A172 (cell line): ENCODE measurements around the gene CNTNAP3B. TPM values are rescaled to one million over a fixed set of nuclear protein-coding genes. Genes with fewer than 3 reads are reported as not detected.
"Not testable (repeated sequence)": the region's sequence is repeated elsewhere in the genome, so short reads cannot be mapped to it uniquely, and the experiment has no call there.

Experiments
- DNase-seq: peaks from one replicate; pipeline ENCODE4 v3.0.0-alpha.2; 2015; ENCODE audit warnings: low spot score
- total RNA-seq: library from RNA; depleted of rRNA; stranded (reverse); fragments of >200 nt; shearing (Covaris generic); gene quantifications from 2 replicates; pipeline ENCODE4 v1.2.3, GENCODE V29; 2014; rRNA removed

The CNTNAP3B gene
- total RNA-seq, result 2.3 and 4.0 TPM in 2 replicates

DNA sequence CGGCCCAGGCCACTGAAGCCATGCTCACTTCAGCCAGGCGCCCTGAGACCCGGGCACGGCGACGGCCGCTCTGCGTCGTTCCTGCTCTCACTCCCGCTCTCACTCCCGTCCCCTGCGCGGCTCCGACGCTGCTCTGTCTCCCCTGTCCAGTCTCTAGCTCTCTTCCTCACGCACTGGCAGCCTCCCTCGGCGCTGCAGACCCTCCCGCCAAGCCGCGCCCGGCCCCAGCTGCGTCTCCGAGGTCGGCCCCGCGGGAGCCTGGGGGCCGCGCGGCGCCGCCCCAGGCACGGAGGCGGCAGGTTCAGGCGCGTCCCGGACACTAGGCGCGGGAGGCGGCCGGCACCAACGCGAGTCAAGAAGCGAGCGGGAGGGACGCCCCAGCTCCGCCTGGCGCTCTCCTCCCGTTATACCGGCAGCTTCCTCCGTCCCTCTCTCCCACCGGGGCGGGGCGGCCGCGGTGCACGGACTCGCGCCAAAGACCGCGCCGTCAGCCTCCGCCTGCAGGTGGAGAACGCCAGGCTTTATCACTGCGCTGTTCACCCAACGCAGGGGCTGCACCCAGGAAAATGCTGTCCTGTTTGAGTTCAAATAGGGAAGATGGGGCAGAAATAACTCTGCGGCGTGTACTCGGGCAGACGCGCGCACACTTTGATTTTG lies at the start of gene CNTNAP3B:
Gene CNTNAP3B, minus strand, starts transcription at position 354 of the 657 bp plus-strand sequence. Its CDS starts 332 bp downstream, at position 22.
- not testable (repeated sequence) for DNase-seq

DNA sequence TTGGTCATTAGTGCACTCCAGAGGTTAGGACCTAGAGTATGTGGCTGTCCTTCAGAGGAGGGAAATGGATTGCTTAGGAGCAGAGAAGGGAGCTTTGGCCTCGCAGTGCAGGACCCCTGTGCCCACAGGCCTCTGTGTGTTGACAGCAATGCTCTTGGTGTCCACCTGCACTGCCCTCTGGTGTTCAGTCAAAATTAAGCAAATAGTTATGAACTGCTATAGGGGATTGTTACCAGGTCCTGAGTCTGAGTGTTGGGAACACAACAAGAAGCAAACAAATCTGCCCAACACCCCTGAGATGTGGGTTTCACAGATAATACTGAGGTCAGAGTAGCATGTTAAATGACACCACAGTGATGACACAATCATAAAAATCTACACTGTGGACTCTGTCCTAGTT lies 31.1 kb upstream of the CNTNAP3B start:
- DNase-seq, result not testable (repeated sequence)

DNA sequence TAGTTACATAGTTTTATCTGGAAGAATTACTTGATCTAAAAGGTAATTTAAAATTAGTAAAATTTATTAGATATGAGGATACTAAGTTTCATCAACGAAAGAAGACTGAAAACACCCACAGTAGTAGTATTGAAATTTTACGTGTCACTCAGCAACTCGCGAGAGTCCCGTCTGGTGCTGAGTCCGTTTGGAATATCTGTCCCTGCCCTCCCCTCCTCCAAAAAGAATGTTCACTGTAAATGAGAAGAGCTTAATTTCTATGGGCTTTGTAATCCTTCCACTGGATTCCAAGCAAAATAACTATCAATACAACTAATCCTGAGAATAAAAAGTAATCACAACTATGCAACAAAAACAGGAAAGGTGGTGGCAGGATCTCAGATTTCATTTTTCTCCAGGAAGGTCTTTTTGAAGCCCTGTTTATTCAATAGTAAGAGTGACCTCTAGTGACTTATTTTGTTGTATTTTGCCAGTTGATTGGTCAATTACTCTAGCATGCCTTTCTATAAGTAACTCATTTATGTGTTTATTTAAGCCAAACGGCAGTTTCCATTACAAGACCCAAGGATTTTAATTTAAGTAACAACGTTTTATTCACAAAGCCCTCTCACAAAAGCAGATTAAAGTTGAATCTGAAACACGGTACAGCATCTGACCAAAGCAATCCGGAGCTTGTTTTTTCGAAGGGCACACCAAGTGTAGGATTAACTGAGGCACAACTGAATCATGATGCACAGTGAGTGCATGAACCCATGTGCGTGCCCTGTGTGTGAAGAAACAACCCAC lies 2.0 kb downstream of the CNTNAP3B start:
- DNase-seq, result peak; percentile 10

DNA sequence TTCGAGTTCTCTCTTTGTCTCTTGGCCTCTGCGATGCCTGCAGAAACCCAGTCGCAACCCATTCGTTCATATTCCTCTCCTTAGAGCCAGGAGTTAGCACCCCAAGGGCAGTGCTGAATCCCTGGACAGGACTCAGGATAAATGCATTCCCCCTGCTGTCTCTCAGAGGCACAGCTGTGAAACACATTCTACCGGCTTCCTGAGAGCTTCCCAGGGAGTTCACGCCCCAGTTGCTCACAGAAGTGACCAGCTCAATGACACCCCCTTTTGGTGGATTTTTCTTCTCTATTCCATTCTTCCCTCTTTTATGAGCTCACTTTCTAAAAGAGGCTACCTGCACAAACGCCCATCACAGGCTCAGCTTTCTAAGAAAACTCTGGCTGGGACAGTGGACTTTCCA lies 8.2 kb downstream of the CNTNAP3B start:
- DNase-seq, result peak; percentile 7

DNA sequence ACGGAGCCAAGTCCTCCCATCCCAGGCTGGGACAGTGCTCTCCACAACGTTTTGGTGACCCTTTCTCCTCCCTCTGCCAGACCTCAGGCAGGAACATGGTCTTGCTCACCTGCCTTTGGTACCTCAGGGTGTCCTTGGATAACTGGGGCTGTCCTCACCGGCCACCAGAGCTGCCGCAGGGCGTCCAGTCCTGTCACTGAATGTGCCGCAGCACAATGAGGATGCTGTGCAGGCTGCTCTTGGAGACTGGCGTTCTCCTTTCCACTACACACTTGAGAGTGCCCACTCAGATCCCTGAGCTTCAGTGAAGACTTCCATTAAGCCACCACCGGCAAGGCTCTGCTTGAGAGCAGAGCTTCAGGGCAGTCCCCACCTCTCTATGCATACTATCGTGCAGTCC lies 33.3 kb downstream of the CNTNAP3B start:
- not testable (repeated sequence) for DNase-seq

DNA sequence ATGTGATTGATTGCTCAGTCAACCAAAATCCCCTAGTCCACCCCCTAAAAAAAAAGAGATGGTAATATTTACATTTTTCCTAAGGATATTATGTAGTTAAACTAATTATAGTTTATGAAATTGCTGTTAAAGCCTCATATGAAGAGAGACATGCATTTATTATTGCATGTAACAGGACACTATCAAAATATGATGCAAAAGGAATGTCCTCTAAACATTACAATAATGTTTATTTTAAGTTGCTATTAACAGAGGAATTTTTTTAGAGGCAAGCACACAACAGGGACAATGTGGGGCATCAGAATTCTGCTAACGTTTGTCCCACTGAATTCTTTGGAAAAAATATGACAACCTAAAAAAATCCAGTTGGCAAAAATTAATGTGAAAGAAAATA lies 44.7 kb downstream of the CNTNAP3B start:
- DNase-seq, result not testable (repeated sequence)

DNA sequence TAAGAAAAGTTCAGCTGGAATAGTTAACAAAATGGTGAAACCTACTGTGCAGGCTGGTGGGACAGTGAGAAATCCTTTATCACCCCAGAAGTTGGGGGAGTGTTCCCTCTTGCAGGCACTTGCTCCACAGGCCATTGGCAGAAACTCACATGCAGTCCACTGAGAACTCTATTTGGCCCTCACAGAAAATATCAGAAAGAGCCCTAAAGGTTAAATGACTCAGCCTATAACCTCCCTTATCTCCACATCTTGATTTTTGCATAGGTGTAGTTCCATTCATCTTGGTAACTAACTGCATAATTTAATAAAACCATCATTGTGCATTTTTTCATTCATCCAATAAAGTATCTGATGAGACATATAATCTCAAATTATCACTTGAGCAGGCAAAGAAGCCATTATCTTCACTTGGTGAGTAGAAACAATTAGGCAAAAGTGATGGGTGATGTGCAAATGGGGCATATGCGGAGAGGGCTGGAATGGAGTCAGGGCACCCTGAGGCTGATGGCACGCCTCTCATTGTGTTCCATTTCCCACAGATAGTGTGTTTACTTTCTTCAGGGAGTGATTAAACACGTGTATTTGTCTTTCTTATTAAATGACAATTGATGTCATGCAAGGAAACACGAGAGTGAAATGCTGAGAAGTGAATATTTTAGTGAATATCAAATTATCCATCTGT lies 45.2 kb downstream of the CNTNAP3B start:
- DNase-seq, result not testable (repeated sequence)

DNA sequence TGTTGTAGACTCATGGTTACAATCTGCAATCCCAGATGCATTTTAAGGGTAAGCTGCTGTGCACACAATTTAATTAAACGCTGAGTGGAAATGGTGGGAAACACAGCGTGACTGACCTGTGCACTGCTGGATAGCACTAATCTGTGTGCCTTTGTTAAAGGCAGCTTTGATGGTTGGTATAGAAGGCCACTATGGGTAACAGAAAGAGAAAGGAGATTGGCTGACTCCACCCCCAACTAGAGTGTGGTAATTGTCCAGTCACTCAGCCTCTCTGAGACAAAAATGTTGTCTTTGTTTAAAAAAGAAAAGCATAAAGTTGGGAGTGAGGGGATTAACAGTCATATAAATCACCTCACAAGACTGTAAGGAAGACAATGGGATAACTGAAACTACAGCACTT lies 48.9 kb downstream of the CNTNAP3B start:
- DNase-seq, result not testable (repeated sequence)

DNA sequence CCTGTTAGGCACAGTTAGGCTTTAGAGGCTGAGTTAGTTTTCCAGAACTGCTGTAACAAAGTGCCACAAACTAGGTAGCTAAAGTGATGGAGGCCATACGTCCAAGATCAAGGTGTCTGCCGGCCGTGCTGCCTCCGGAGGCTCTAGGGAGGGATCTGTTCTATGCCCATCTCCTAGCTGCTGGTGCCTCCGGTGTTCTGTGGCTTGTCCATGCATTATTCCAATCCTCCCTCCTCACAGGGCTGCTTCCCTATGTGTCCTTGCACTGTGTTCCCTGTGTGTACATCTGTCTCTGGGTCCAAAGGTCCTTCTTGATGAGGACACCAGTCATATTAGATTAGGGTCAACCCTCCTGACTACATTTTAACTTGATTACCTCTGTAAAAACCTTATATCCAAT lies 54.4 kb downstream of the CNTNAP3B start:
- DNase-seq, result not testable (repeated sequence)

DNA sequence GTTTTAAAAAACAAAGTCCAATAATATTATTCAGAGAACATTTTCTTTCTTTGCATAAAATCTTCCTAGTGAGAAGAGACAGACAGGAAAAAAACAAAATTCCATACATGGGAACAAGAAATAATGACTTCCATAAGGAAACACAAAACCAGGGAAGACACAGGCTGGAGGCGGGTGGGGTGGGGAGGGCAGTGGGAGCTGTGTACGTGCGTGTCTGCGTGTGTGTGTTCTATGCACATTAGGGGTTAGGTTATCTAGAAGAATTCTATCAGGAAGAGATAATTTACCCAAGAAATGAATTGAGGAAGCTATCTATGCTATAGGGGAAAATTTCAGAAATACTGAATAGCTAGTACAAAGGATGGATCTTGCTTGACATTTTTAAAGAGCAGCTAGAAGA lies 58.2 kb downstream of the CNTNAP3B start:
- not testable (repeated sequence) for DNase-seq

DNA sequence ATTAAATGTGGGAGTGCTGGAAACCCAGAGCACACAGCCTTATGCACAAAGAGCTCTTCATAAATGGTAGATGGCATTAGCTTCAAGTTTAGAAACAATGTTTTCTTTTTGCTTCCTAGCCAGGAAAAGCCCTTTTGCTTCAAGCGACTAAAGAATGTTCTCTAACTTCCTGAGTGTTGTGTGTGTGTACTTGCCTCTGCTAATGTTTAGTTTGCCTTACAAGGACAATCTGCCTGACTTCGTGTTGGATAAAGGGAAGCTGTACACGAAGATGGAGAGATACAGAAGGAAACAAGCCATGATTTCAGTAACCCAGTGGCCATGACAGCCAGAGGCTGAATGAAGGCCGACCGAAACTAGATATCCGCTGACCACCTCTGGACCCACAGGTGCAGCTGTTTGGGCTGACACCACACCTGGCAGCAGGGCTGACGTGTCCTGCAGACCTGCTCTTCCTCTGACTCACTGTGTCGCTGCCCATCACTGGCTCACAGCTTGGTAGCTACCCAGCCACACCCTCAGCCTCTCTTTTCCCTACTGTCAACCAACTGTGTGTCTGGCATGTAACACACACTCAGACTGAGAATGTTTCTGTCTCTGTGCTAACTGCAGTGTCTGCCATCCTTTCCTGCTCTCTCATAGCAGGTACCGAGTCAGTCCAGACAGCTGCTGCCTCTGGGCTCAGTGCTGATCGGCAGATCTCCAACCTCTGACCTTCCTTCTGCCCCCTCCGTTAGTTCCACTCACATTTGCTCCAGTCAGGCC lies 59.0 kb downstream of the CNTNAP3B start:
- not testable (repeated sequence) for DNase-seq

DNA sequence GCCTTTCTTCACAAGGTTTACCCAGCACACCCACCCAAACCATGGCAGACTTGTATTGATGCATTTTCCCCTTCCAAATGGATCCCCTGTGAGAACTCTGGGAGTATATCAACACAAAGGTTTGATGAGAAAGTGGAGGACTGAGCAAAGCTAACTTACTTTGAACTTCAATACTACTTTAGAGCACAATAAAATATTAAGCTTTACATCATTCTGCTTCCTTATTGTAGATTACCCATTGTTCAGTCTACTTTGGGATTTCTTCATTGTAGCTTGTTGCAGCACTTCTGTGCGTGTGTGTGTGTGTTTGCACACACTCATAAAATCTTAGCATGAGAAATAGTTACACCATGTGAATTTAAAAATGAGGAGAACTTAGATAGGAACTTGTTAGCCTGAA lies 75.4 kb downstream of the CNTNAP3B start:
- not testable (repeated sequence) for DNase-seq

DNA sequence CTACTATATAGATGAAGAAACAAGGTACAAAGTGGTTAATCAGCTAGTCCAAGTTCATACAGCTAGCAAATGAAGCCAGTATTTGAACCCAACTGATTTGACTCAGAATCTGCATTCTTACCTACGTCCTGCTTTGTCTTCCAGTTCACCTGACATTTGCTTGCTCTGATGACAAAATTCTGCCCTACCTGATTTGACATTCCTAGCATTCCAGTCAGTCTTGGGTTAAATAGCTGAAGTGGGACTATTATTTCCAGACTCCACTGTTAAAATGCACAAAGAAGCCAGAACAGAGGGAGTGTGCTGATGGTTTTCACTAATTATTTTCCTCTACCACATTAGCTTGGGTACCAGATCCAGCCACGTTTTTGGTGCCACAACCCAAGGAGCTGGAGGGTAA lies 78.5 kb downstream of the CNTNAP3B start:
- not testable (repeated sequence) for DNase-seq

DNA sequence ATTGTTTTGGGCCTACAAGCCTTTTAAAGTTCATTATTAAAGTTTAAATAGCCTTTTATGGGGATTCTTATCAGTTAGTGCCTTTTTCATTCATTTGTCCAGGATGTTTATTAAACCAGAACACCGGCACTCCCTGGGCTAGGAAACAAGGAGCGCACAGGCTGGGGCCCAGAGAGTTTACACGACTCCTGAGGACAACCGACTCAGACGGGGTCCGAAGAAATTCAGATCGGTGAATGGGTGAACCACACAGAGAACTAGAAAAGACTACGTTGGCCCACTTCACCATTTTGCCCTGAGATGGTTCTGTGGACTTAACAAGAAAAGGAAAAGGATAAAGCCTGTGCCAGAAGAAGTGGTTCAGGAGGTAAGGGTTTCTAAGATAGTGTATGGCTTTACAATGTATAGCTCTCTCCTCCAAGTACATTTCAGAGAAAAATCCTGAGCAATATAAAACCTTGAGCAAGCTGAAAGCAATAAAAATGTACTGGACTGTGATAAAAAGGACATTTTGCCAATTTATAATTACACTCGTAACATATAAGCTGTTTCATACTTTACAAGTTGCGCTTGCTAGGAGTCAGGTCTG lies 84.7 kb downstream of the CNTNAP3B start:
- DNase-seq, result not testable (repeated sequence)

DNA sequence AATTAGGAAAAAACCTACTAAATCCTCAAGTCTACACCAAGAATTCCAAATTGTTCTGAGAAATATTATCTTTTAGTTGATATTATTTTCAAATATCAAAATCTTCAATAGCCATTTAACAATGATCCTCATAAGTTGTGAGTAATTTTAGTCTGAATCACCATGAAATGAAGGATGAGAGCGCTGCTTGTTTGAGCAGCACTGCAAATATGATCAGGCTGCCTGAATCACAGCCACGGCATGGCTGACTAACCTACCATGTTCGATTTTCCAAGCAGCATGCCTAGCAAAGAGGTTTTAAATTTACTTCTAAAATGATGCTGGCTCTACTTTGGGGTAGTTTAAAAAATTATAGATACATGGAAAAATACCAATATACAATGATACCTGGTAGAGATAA lies 95.7 kb downstream of the CNTNAP3B start:
- DNase-seq, result not testable (repeated sequence)

DNA sequence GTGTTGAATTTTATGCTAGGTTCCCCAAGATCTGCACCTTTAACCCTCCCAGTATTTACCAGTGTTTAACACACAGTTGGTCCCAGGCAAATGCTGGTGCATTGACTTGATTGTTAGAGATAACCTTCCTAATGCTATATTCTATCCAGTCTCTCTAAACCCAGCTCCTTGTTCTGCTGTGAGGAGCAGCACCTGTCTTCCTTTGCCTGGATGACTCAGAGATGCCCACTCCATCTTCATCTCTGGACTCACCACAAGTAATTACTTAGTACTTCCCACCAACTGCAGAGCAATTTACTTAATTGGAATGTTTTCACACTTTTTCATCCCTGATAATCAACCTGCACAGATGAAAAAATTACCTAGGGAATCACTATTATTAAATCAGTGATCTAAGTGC lies 108.6 kb downstream of the CNTNAP3B start:
- not testable (repeated sequence) for DNase-seq

DNA sequence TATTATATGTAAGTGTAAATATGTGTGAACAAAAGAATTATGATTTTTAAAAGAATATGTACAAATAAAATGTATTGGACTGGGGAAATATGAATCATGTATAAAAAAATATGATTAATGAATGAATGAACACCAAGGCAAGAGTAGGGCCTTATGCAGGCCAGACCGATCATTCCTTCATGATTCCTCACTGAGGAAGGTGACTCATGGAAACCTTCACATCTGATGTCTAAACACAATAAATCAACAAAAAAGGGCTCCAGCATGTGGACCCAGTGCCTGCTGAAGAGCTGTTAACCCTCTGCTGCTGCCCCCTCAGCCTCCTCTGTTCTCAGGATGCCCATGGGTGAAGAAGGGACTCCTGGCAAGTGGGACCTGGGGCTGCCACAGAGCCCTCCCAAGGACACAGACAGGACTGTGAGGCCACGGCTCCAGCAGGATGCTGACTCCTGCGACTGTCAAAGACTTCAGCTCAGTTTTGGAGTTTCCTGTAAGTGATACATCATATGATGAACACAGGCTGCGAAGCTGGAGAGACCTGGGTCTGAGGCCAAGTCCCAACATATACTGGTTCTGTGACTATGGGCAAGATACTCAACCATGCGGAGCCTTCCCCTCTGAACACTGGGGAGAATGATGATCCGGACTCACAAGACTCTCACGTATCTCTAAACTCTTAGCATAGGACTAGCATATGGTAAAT lies 110.9 kb downstream of the CNTNAP3B start:
- DNase-seq, result peak; percentile 22

DNA sequence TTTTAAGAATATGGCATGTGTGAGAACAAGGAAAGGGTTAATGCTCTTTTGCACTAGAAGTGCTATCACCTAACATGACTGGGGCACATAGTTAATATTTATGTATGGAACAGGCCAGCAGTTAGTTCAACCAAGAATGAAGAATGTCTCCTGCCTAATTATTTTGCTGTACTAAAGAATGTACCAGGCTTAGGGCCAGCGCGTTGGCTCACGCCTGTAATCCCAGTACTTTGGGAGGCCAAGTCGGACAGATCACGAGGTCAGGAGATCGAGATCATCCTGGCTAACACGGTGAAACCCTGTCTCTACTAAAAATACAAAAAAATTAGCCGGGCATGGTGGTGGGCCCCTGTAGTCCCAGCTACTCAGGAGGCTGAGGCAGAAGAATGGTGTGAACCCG lies 114.9 kb downstream of the CNTNAP3B start:
- not testable (repeated sequence) for DNase-seq

DNA sequence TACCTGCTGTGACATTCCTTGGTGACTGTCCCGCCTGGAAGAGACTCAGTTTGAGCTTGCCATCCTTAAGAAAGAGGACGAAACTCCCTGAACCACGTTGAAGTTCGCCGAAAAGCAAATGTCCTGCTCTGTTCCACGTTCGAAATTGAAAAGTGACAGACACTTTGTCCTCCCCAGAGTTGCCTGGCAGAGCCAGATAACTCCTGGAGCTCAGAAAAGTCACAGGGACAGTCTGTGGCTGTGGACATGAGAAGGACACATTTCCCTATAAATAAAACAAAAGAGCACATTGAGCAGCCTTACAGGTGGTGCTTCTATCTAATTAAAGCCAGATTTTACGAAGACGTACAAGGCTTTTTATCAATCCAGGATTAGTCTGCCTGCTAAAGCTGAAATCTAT lies 137.6 kb downstream of the CNTNAP3B start:
- DNase-seq, result not testable (repeated sequence)

DNA sequence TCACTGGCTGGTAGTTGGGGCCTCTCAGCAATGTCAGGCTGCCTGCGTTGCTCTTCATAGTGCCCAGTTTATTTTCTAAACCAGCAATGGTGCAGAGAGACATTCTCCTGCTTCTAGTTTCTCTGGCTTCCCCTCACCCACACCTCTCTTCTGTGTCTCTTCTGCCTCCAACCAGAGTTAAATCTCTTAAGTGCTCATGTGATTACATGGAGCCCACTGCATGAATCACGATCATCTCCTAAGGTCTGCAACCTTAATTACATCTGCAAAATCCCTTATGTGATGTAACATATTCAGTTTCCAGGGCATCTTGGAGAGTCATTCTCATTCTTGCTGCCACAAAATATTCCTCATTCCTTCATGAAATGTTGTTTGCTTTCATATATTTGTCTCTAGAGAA lies 149.0 kb downstream of the CNTNAP3B start:
- DNase-seq, result not testable (repeated sequence)
